Placental epithelial cell (primary cell): ENCODE measurements around the gene TMEM8B. TPM values are rescaled to one million over a fixed set of nuclear protein-coding genes. Genes with fewer than 3 reads are reported as not detected.

Experiments
- small RNA-seq: library from RNA; depleted of rRNA; stranded (forward); fragments of <200 nt; gene quantifications from one replicate; pipeline ENCODE3, GENCODE V24; 2012
- total RNA-seq: library from RNA; depleted of rRNA; stranded (reverse); fragments of >200 nt; gene quantifications from 2 replicates; pipeline ENCODE4 v1.2.3, GENCODE V29; 2012

The TMEM8B gene, protein sequence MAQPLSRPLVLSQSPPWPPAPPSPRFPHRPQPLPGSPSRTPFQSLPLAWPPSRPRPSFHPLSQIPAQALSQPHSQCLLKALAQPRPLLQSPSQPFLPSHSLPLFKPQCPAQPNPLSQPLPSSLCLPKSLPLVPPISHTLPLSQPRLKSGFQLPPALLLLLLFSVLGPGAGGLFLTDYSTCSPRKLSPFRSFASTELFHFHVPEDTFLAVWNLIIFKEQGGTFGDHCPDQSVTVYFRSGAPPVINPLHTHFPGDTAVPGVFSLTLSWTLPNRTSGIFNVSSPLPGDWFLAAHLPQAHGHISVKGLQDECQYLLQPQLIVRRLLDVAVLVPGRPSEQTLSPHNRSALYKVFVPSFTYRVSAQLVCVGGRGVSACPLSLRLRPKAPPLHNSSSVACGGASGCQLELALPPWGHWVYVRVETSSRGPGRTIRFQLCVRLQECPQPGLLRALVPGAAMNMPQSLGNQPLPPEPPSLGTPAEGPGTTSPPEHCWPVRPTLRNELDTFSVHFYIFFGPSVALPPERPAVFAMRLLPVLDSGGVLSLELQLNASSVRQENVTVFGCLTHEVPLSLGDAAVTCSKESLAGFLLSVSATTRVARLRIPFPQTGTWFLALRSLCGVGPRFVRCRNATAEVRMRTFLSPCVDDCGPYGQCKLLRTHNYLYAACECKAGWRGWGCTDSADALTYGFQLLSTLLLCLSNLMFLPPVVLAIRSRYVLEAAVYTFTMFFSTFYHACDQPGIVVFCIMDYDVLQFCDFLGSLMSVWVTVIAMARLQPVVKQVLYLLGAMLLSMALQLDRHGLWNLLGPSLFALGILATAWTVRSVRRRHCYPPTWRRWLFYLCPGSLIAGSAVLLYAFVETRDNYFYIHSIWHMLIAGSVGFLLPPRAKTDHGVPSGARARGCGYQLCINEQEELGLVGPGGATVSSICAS
- 3.5 and 4.0 TPM in 2 replicates for total RNA-seq

DNA sequence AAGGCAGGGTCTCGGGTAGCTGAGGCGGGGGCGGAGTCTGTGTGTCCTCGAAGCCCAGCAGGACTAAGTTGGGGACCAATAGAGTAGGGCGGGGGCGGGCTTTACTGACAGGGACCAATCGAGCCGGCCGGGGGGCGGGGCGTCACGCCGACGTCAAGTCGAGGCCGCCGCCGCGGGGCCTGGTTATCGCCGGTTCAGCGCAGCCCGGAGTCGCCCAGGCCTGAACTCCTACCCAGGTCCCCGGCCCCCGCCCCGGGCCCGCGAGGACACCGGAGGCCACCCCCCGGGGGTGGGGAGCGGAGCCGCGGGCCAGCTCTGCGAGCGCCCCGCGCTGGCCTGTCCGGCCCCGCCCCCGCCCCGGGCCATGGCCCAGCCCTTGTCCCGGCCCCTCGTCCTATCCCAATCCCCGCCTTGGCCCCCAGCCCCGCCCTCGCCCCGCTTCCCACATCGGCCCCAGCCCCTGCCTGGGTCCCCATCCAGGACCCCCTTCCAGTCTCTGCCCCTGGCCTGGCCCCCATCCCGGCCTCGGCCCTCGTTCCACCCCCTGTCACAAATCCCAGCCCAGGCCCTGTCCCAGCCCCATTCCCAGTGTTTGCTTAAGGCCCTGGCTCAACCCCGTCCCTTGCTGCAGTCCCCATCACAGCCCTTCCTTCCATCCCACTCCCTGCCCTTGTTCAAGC lies at the start of gene TMEM8B:
TSS of gene TMEM8B (plus strand) at position 145 of the 680 bp plus-strand sequence. CDS start at position 365, 220 bp downstream.

DNA sequence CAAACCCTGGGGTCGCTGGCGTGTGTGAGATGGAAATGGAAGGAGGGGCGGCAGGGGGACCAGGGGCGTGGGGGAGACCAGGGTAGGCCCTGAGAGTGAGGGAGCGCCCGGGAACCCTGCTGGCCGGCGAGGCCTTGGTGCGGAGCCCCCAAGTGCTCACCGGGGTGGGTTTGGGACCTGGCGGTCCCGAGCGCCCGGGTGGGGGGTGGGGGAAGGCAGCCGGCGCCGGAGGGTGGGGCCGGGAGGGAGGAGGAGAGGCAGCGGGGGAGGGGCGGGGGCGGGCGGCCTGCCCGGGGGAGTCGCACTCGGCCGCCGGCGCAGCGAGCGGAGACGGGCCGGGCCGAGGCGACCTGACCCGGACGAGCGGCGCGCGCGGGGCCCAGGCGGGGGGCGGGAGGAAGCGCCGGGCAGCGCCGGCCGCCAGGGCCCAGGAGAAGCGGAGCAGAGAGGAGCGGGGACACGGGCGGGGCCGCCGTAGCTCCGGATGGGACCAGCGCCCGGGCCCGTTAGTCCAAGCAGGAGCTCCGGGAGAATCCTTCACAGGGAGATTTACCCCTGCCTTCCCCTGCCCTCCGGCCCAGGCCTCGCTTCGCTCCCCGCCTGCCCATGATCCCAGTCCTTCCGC lies 37.6 kb upstream of the TMEM8B start, which contains the start of gene NPR2:
TSS of gene NPR2 (plus strand) at position 295 of the 625 bp plus-strand sequence. CDS start 818 bp downstream, outside the sequence.

DNA sequence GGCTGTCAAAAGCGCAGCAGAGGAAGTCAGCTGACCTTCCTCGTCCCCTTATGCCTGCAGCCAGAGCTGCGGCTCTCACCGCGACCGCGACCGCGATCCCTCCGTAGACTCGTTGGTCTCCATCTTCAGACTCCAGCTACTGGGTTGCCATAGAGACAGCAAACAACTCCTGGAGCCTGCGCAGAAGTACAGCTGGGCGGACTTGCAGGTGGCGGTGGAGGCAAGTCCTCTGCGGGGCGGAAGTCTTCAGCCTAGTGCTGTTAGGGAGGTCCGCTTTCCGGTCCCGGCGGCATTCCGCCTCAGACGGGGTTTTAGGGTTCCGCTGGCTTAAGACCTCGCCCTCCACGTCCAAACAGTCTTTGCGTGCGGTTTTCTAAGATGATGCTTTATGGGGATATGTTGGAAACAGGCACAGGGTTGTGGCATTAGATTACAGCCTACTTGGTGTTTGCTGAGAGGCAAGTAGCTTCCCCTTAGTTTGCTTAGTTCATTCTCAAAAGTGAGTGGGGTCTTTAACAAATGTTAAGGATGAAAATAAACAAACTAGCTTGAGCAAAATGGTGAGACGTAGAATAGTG lies 16.9 kb upstream of the TMEM8B start, which contains the start of gene SPAG8:
TSS of gene SPAG8 (minus strand) at position 238 of the 578 bp plus-strand sequence. CDS start at position 123, 115 bp downstream.

DNA sequence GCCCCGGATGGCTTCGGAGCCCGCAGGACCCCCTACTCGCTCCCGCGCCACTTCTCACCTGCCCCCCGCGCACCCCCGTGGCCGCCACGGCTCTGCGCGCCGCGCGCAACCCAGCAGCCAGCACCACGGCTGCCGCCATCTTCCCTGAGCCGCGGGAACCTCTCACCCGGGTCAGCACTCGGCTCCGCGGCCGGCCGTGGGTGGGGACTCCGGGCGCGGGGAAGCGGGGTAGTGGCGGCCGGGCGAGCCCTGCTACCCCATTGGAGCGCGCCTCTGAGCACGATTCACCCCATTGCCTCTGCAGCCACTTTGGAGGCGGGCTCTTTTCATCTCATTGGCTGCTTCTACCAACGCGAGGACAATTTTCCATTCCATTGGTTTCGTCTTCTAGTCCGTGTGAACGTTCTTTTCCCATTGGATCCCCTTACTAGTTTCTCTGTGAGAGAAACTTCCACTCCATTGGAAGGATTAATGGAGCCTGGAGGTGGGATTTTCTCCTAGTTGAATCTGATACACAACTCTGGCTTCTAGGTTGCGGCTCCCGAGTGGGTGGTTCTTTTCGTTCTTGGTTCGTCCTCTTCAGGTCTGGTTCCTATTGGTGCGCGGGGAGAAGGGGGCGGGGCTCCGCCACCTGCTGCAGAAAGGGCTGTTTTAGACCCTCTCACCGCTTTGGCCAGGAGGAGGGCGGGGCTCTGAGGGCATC lies 14.0 kb upstream of the TMEM8B start, which contains the start of gene HINT2:
TSS of gene HINT2 (minus strand) at position 202 of the 703 bp plus-strand sequence. CDS start at position 139, 63 bp downstream.

DNA sequence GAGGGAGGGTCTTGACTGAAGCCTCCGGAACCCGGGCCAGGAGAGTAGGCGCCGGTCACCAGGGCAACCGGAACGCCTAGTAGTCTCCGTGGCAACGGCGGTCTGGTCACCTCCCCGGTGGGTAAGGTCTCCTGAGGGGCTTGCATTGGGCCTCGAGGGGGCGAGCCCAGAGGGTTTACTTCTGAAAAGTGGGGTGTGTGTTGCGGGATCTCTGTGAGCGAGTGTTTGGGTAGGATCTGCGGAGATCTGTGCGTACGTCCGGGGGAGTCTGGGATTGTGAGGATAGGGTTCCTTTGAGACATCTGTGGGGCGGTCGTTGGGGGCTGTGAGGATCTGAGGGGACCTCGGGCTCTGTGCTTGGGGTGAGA lies 328 bp upstream of the TMEM8B start, which contains the start of gene FAM221B:
TSS of gene FAM221B (minus strand) at position 17 of the 368 bp plus-strand sequence. CDS start 2,571 bp downstream, outside the sequence.

DNA sequence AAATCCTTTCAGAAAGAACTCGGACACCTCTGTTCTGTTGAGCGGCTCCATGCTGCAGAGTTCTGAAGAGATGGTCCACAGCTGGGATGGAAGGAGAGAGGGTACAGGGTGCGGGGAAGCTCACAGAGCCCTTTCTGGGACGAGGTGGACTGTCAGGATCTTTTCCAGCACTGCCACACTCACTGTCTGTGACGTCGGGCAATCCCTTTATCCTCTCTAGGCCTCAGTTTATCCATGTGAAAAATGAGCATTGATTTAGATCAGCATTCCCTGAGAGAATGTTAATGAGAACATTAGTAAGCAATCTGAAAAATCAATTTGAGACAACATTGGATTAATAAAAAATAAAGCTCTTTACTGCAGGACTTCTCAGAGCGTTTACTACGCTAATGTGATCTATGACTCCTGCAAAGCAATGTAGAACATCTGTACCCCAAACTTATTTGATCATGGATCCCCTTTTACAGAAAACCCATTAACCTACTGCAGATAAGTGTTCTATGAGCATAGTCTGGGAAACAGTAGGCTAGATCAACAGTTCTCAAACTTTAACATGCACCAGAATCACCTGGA lies 41.4 kb downstream of the TMEM8B start, which contains the start of gene OR13J1:
TSS of gene OR13J1 (minus strand) at position 51 of the 573 bp plus-strand sequence. CDS start at position 51, 0 bp downstream.

DNA sequence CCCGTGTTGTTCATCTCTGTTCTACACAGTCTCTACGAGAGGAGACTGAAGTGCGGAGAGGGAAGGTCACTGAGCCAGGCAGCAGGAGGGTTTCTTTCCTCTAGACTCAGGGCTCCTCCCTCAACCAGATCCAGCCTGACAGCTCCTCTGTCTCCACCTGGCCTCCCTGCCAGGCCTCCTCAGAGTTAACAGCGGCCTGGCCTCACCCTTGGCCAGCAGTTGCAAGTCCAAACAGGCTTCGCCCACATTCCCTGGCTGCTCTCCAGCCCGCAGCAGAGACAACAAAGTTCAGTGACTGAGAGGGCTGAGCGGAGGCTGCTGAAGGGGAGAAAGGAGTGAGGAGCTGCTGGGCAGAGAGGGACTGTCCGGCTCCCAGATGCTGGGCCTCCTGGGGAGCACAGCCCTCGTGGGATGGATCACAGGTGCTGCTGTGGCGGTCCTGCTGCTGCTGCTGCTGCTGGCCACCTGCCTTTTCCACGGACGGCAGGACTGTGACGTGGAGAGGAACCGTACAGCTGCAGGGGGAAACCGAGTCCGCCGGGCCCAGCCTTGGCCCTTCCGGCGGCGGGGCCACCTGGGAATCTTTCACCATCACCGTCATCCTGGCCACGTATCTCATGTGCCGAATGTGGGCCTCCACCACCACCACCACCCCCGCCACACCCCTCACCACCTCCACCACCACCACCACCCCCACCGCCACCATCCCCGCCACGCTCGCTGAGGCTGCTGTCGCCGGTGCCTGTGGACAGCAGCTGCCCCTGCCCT lies 77.1 kb downstream of the TMEM8B start, which contains the start of gene HRCT1:
TSS of gene HRCT1 (plus strand) at position 291 of the 768 bp plus-strand sequence. CDS start at position 377, 86 bp downstream.

DNA sequence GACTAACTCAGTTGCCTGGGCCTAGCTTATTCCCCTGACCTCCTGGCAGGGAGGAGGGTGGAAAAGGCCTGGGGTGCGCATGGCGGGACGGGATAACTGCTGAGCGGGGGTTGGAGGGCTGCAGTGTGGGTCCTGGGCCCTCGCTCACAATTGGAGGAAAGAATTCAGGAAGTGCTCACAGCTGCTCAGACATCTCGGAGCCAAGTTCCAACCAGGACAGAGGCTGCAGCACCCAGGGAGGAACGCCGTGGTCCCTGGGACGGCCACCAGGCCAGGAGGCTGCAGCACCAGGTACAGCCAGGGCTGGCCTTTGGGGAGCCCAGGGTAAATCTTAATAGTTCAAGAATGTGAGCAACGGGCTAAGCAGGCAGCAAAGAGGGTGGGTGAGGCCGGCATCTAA lies 80.2 kb downstream of the TMEM8B start, which contains the start of gene SPAAR:
TSS of gene SPAAR (plus strand) at position 217 of the 400 bp plus-strand sequence. CDS start 974 bp downstream, outside the sequence.

Small RNAs within 50 kb of the gene (small RNA-seq; reads per million reads assigned to genes)
- 0.12 reads per million for gene HINT2

Other genes with a start within 250 kb of the TMEM8B start
- 19.6 and 23.1 TPM in 2 replicates for gene TESK1, start 224.0 kb upstream of the TMEM8B start, total RNA-seq
- gene CD72, start 210.8 kb upstream of the TMEM8B start, total RNA-seq = 1.2 and 3.5 TPM in 2 replicates
- gene SIT1, start 178.3 kb upstream of the TMEM8B start, total RNA-seq = not detected in 2 replicates
- 39,103 and 115,939 TPM in 2 replicates for gene RMRP, start 171.2 kb upstream of the TMEM8B start, total RNA-seq
- gene CCDC107, start 170.9 kb upstream of the TMEM8B start, total RNA-seq = 5.5 and 6.6 TPM in 2 replicates
- gene ARHGEF39, start 164.0 kb upstream of the TMEM8B start, total RNA-seq = 1.2 and 1.6 TPM in 2 replicates
- gene CA9, start 155.3 kb upstream of the TMEM8B start, total RNA-seq = not detected in 2 replicates
- gene TPM2, start 139.3 kb upstream of the TMEM8B start, total RNA-seq = 87.9 and 98.7 TPM in 2 replicates
- 118 and 165 TPM in 2 replicates for gene TLN1, start 97.0 kb upstream of the TMEM8B start, total RNA-seq
- 56.1 and 92.0 TPM in 2 replicates for gene CREB3, start 96.6 kb upstream of the TMEM8B start, total RNA-seq
- gene GBA2, start 80.0 kb upstream of the TMEM8B start, total RNA-seq = 25.9 and 31.7 TPM in 2 replicates
- 18.1 and 27.0 TPM in 2 replicates for gene RGP1, start 79.9 kb upstream of the TMEM8B start, total RNA-seq
- gene MSMP, start 75.0 kb upstream of the TMEM8B start, total RNA-seq = not detected in 2 replicates
- 9.0 and 23.6 TPM in 2 replicates for gene NPR2, start 37.6 kb upstream of the TMEM8B start, total RNA-seq
- gene SPAG8, start 17.0 kb upstream of the TMEM8B start, total RNA-seq = 0.65 and 1.2 TPM in 2 replicates
- 10.6 and 15.7 TPM in 2 replicates for gene HINT2, start 14.2 kb upstream of the TMEM8B start, total RNA-seq
- gene FAM221B, start 496 bp upstream of the TMEM8B start, total RNA-seq = not detected in 2 replicates
- not detected in 2 replicates for gene OR13J1, start 41.2 kb downstream of the TMEM8B start, total RNA-seq
- gene HRCT1, start 77.0 kb downstream of the TMEM8B start, total RNA-seq = 0.39 and 0.76 TPM in 2 replicates
- not detected in 2 replicates for gene SPAAR, start 80.3 kb downstream of the TMEM8B start, total RNA-seq
- not detected in 2 replicates for gene OR2S2, start 128.9 kb downstream of the TMEM8B start, total RNA-seq
- gene RECK, start 207.7 kb downstream of the TMEM8B start, total RNA-seq = 22.2 and 54.2 TPM in 2 replicates